KMS-11 (cell line): ENCODE data around the gene TULP4.
"Not testable (repeated sequence)": the region's sequence is repeated elsewhere in the genome, so short reads cannot be mapped to it uniquely, and the experiment has no call there.

Source experiments
- H2AFZ ChIP-seq: fragments of 200-600 bp; sonication (generic); 2 replicates; pipeline ENCODE4 v1.6.1; 2016; ENCODE audit warnings: antibody characterized with exemption, mixed run types, low read depth
- H3K27ac ChIP-seq: fragments of 200-600 bp; sonication (generic); 2 replicates; pipeline ENCODE4 v1.6.1; 2016; ENCODE audit warnings: mild to moderate bottlenecking, mixed run types
- H3K27me3 ChIP-seq: fragments of 200-600 bp; sonication (generic); 2 replicates; pipeline ENCODE4 v1.6.1; 2017; ENCODE audit warnings: mild to moderate bottlenecking, low read depth, mixed run types, moderate library complexity; ENCODE audit not compliant: insufficient read depth
- H3K36me3 ChIP-seq: fragments of 200-600 bp; sonication (generic); 2 replicates; pipeline ENCODE4 v1.6.1; 2017; ENCODE audit warnings: mild to moderate bottlenecking, mixed run types; ENCODE audit not compliant: insufficient read depth
- H3K4me1 ChIP-seq: fragments of 200-600 bp; sonication (generic); 2 replicates; pipeline ENCODE4 v1.6.1; 2016; ENCODE audit warnings: mild to moderate bottlenecking, low read depth, mixed run types; ENCODE audit not compliant: poor library complexity, severe bottlenecking
- H3K4me2 ChIP-seq: fragments of 200-600 bp; sonication (generic); 2 replicates; pipeline ENCODE4 v1.7.0; 2016; ENCODE audit warnings: mild to moderate bottlenecking, mixed run types
- H3K4me3 ChIP-seq: fragments of 200-600 bp; sonication (generic); IDR thresholded peaks from 2 replicates; pipeline ENCODE4 v1.6.1; 2017; ENCODE audit warnings: low read depth, low read length, mixed read lengths; ENCODE audit not compliant: insufficient read depth
- H3K79me2 ChIP-seq: fragments of 200-600 bp; sonication (generic); 2 replicates; pipeline ENCODE4 v1.6.1; 2016; ENCODE audit warnings: low read depth, mixed run types; ENCODE audit not compliant: insufficient read depth
- H3K9ac ChIP-seq: fragments of 200-600 bp; sonication (generic); 2 replicates; pipeline ENCODE4 v1.6.1; 2016; ENCODE audit warnings: mild to moderate bottlenecking, mixed run types
- H4K20me1 ChIP-seq: fragments of 200-600 bp; sonication (generic); 2 replicates; pipeline ENCODE4 v1.6.1; 2016; ENCODE audit warnings: mild to moderate bottlenecking, mixed run types; ENCODE audit not compliant: insufficient read depth
- TF ChIP-seq, protein P1 (sequence below): fragments of 200-600 bp; sonication (generic); conservative IDR thresholded peaks from 2 replicates; pipeline ENCODE4 v1.6.1; 2017; ENCODE audit warnings: low read depth, mild to moderate bottlenecking, antibody characterized with exemption, low read length, moderate library complexity, mixed read lengths

TULP4 gene

DNA sequence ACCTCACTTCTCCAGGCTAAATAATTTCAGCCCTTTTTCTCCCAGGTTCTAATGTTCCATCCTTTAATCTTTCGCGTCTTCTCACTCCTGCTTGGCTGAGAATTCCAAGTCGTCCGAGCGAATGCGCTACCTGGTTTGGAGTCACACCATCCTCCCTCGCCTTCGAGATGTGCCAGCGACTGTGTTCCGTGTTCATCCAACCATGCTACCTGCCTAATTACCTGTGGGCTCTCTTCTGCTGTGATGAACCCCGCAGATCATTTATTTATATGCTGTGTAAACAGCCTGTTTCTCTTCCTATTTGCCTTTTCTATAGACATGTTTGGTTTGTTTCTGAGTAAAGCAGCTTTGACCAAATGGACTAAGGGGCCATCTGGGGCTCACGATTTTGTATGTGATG lies 164.1 kb downstream of the TULP4 start:
- no peaks in the 10 kb centered on the region for H3K4me1 ChIP-seq

GRCh38 chr6:158477722-158478121 lies 165.5 kb downstream of the TULP4 start:
- not testable (repeated sequence) for H4K20me1 ChIP-seq, H3K4me3 ChIP-seq, H3K9ac ChIP-seq, H3K4me2 ChIP-seq, H3K4me1 ChIP-seq, H2AFZ ChIP-seq, H3K27me3 ChIP-seq, H3K36me3 ChIP-seq, H3K27ac ChIP-seq, H3K79me2 ChIP-seq

More for the DNA sequence above, 164.1 kb downstream of the TULP4 start:
- Histone ChIP-seq H2AFZ (no peak overlapping the region), H3K9ac (no peak overlapping the region), H3K27me3 (no peaks in the 10 kb centered on the region), H4K20me1 (no peaks in the 10 kb centered on the region), H3K79me2 (no peaks in the 10 kb centered on the region), H3K4me3 (no peak overlapping the region), H3K27ac (no peak overlapping the region), H3K36me3 (no peaks in the 10 kb centered on the region), H3K4me2 (no peak overlapping the region)
- TF ChIP-seq, protein P1, sequence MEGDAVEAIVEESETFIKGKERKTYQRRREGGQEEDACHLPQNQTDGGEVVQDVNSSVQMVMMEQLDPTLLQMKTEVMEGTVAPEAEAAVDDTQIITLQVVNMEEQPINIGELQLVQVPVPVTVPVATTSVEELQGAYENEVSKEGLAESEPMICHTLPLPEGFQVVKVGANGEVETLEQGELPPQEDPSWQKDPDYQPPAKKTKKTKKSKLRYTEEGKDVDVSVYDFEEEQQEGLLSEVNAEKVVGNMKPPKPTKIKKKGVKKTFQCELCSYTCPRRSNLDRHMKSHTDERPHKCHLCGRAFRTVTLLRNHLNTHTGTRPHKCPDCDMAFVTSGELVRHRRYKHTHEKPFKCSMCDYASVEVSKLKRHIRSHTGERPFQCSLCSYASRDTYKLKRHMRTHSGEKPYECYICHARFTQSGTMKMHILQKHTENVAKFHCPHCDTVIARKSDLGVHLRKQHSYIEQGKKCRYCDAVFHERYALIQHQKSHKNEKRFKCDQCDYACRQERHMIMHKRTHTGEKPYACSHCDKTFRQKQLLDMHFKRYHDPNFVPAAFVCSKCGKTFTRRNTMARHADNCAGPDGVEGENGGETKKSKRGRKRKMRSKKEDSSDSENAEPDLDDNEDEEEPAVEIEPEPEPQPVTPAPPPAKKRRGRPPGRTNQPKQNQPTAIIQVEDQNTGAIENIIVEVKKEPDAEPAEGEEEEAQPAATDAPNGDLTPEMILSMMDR = no peak

GRCh38 chr6:158480989-158481388 lies 168.7 kb downstream of the TULP4 start:
- no peaks in the 10 kb centered on the region for H3K36me3 ChIP-seq
- H3K4me2 ChIP-seq = no peak overlapping the region
- TF ChIP-seq, protein P1 = no peak

GRCh38 chr6:158481690-158482473 lies 169.6 kb downstream of the TULP4 start:
- no peaks in the 10 kb centered on the region for H3K79me2 ChIP-seq
- no peak overlapping the region for H2AFZ ChIP-seq
- H3K4me1 ChIP-seq = no peaks in the 10 kb centered on the region
- H3K27ac ChIP-seq = no peak overlapping the region
- TF ChIP-seq, protein P1 = no peak
- H3K4me2 ChIP-seq = no peak overlapping the region
- H4K20me1 ChIP-seq = no peaks in the 10 kb centered on the region
- H3K9ac ChIP-seq = no peak overlapping the region
- no peaks in the 10 kb centered on the region for H3K27me3 ChIP-seq
- no peaks in the 10 kb centered on the region for H3K36me3 ChIP-seq
- H3K4me3 ChIP-seq = no peak overlapping the region

More at GRCh38 chr6:158480989-158481388, 168.7 kb downstream of the TULP4 start:
- Histone ChIP-seq H2AFZ (no peak overlapping the region), H3K9ac (no peak overlapping the region), H3K27ac (no peak overlapping the region), H3K27me3 (no peaks in the 10 kb centered on the region), H3K79me2 (no peaks in the 10 kb centered on the region), H3K4me1 (no peaks in the 10 kb centered on the region), H4K20me1 (no peaks in the 10 kb centered on the region), H3K4me3 (no peak overlapping the region)

- TF ChIP-seq, protein P1 = no peak
- Histone ChIP-seq H3K27me3 (no peaks in the 10 kb centered on the region), H3K4me1 (no peaks in the 10 kb centered on the region), H3K4me2 (no peak overlapping the region), H3K79me2 (no peaks in the 10 kb centered on the region), H4K20me1 (no peaks in the 10 kb centered on the region), H3K9ac (no peak overlapping the region), H3K27ac (no peak overlapping the region), H2AFZ (no peak overlapping the region), H3K36me3 (no peaks in the 10 kb centered on the region), H3K4me3 (no peak overlapping the region)
Observed at GRCh38 chr6:158485431-158485830, 173.2 kb downstream of the TULP4 start.
